ENCODE data around the gene FAM3B. TPM values are rescaled to one million over a fixed set of nuclear protein-coding genes. Genes with fewer than 3 reads are reported as not detected.

The FAM3B gene
- total and polyA plus RNA-seq, 9 of the 15 experiments (the other 6 are each of a cell fraction or from before 2014, with no cell fraction given), result 0.04 to 0.18 (median 0.12) TPM; not detected in 5

- TF ChIP-seq ELF4 (CRISPR knock-in tag; IDR thresholded peaks at IDR 0.05) (no peak), TCF3 (CRISPR knock-in tag; IDR thresholded peaks at IDR 0.05) (no peak), ELK3 (CRISPR knock-in tag; IDR thresholded peaks at IDR 0.05) (no peak), BRD4 (IDR thresholded peaks at IDR 0.05) (no peak), PHF21A (IDR thresholded peaks at IDR 0.05; ENCODE audit: borderline replicate concordance, low read depth) (no peak), NR2F6 (CRISPR knock-in tag; IDR thresholded peaks at IDR 0.05) (no peak)
Measured at GRCh38 chr21:41319273-41319672, 2.7 kb downstream of the FAM3B start (continued).

GRCh38 chr21:41321211-41321907 is 4.8 kb downstream of the FAM3B start:
- Histone ChIP-seq H3K4me1 (replicated peaks in 1 of 2; ENCODE audit: control insufficient read depth in 2 of 2, insufficient read depth in 2 of 2, low read length in 2 of 2) (peaks cover 0 to 5% of the 10 kb centered on the region in 2 experiments; a peak in 1 of 5 replicates), H3K27ac (ENCODE audit: extremely low read depth, low read depth, low read length) (no peak overlapping the region), H3K9me1 (ENCODE audit: control insufficient read depth, insufficient read depth, low read length) (no peaks in the 10 kb centered on the region), H3K9me3 (replicated peaks; ENCODE audit: control insufficient read depth, insufficient read depth, low read depth, low read length) (no peaks in the 10 kb centered on the region), H2AFZ (ENCODE audit: low read depth, low read length) (no peak overlapping the region), H3K4me3 (no peak overlapping the region), H3K79me2 (ENCODE audit: control insufficient read depth, insufficient read depth, low read length) (no peaks in the 10 kb centered on the region), H3K9ac (ENCODE audit: insufficient read depth in 1 of 2, low read depth in 2 of 2, low read length in 2 of 2) (no peak overlapping the region), H3K27me3 (ENCODE audit: control insufficient read depth in 2 of 2, insufficient read depth in 2 of 2, low read length in 2 of 2) (peaks cover 15 to 52% of the 10 kb centered on the region in 2 experiments; a peak in 3 of 5 replicates), H3K4me2 (ENCODE audit: insufficient read depth, low read length) (no peak overlapping the region), H4K20me1 (replicated peaks; ENCODE audit: control insufficient read depth, insufficient read depth, low read length) (0 out of 2 replicates have a peak, but pooled peaks cover 5% of the 10 kb centered on the region), H3K36me3 (ENCODE audit: control insufficient read depth, insufficient read depth, low read length) (no peaks in the 10 kb centered on the region)
- FAIRE-seq (no peak), ATAC-seq (no peak), DNase-seq (ENCODE audit: extremely low read depth in 1 of 4, low spot score in 3 of 4) (no peak)
- POLR2A ChIA-PET, result no interaction called here
- WGBS (ENCODE audit: insufficient coverage, low coverage, missing lambda C conversion rate), result under 1% methylated on average over 17 of the region's 20 CpGs
- in situ Hi-C loops (cut with MboI) (no loop called here), intact Hi-C loops (cut with micrococcal nuclease) (no loop called here)
- BruUV-seq (replicated peaks), result no TSS peak
- CTCF ChIA-PET (ENCODE audit: low intra/inter-chr PET ratio), result no interaction called here
- TF ChIP-seq ETS1 (conservative IDR thresholded peaks at IDR 0.05; ENCODE audit: control insufficient read depth, low read depth, low read length) (no peak), YY1 (IDR thresholded peaks at IDR 0.05; ENCODE audit: borderline replicate concordance in 1 of 3, control insufficient read depth in 1 of 3, extremely low read depth in 1 of 3, insufficient read depth in 3 of 3, insufficient read length in 1 of 3, insufficient replicate concordance in 2 of 3, low read depth in 1 of 3, low read length in 2 of 3) (no peak), CBX5 (IDR thresholded peaks at IDR 0.05; ENCODE audit: borderline replicate concordance, low read depth) (no peak), RAD21 (CRISPR knock-in tag; conservative IDR thresholded peaks at IDR 0.05 in 1 of 2, IDR thresholded peaks at IDR 0.05 in 1 of 2) (no peak), EGR1 (conservative IDR thresholded peaks at IDR 0.05) (no peak), PHF20 (IDR thresholded peaks at IDR 0.05; ENCODE audit: partially characterized antibody) (no peak), KLF10 (CRISPR knock-in tag; IDR thresholded peaks at IDR 0.05) (no peak), TAF9B (IDR thresholded peaks at IDR 0.05; ENCODE audit: partially characterized antibody) (no peak), EZH2 (IDR thresholded peaks at IDR 0.05; ENCODE audit: borderline replicate concordance, low read depth, low read length) (no peak), CCAR2 (IDR thresholded peaks at IDR 0.05; ENCODE audit: low read depth, low read length) (no peak), ARNT (IDR thresholded peaks at IDR 0.05) (no peak), FOXO4 (CRISPR knock-in tag; IDR thresholded peaks at IDR 0.05) (no peak)
